NB4 (cell line): ENCODE results near the gene PROM1.

Experiments used
- MAX ChIP-seq: IDR thresholded peaks from 2 replicates; pipeline ENCODE4 v1.6.1; 2011; ENCODE audit warnings: low read depth, low read length
- POLR2A ChIP-seq: IDR thresholded peaks from 2 replicates; pipeline ENCODE4 v1.6.1; 2011; ENCODE audit warnings: mild to moderate bottlenecking; ENCODE audit not compliant: insufficient read length; ENCODE audit errors: extremely low read depth
- TF ChIP-seq, protein P1 (sequence below): IDR thresholded peaks from one replicate; pipeline ENCODE4 v1.5.1; 2012; ENCODE audit warnings: low read depth, low read length

DNA sequence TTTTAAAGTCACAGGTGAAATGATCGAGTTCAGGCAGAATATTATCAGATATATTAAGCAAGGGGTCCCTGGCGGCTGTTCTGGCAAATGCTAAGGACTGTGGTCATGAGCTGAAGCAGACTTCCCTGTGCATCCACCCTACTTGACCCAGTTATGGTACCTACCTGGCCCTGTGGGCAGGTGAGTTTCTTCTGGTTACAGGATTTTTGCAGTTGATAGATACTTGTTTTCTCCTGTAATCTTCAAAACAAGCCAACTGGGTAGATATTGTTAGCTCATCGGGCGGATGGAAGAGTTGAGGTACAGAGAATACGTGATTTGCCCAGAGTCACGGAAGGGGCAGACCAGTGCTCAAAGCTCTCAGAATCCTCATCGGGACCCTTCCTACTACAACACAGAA, 18.5 kb upstream of the PROM1 start:
- TF ChIP-seq, protein P1, sequence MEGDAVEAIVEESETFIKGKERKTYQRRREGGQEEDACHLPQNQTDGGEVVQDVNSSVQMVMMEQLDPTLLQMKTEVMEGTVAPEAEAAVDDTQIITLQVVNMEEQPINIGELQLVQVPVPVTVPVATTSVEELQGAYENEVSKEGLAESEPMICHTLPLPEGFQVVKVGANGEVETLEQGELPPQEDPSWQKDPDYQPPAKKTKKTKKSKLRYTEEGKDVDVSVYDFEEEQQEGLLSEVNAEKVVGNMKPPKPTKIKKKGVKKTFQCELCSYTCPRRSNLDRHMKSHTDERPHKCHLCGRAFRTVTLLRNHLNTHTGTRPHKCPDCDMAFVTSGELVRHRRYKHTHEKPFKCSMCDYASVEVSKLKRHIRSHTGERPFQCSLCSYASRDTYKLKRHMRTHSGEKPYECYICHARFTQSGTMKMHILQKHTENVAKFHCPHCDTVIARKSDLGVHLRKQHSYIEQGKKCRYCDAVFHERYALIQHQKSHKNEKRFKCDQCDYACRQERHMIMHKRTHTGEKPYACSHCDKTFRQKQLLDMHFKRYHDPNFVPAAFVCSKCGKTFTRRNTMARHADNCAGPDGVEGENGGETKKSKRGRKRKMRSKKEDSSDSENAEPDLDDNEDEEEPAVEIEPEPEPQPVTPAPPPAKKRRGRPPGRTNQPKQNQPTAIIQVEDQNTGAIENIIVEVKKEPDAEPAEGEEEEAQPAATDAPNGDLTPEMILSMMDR, result no peak
- TF ChIP-seq POLR2A (no peak), MAX (no peak)
